Effector memory CD8-positive, alpha-beta T cell (primary cell): ENCODE data around the gene TSHZ2.
A peak's percentile ranks its signal among the peaks of the same experiment; 100 is the strongest.

Experiments used
- ATAC-seq: fragments of 150-1000 bp; cut with Tn5 transposase; replicated peaks from 2 replicates; pipeline ENCODE4 v1.10.0; 2021; ENCODE audit warnings: mild to moderate bottlenecking, moderate library complexity
- DNase-seq, 3 experiments: peaks; one replicate each; pipeline ENCODE4 v3.0.0; 2021
- H3K27ac Mint-ChIP-seq, 2 donors: one replicate each; pipeline ENCODE4 v1.8.0; 2022; ENCODE audit warnings: mild to moderate bottlenecking in 2 of 2, mixed read lengths in 2 of 2, moderate library complexity in 2 of 2
- H3K27me3 Mint-ChIP-seq, 2 donors: one replicate each; pipeline ENCODE4 v1.8.0; 2022; ENCODE audit warnings: mixed read lengths in 2 of 2
- H3K36me3 Mint-ChIP-seq: one replicate; pipeline ENCODE4 v1.8.0; 2022; ENCODE audit warnings: mild to moderate bottlenecking, moderate library complexity, mixed read lengths; ENCODE audit not compliant: insufficient read depth
- H3K4me1 Mint-ChIP-seq, 2 donors: one replicate each; pipeline ENCODE4 v1.8.0; 2022; ENCODE audit warnings: low read depth in 2 of 2, mixed read lengths in 2 of 2
- H3K4me3 Mint-ChIP-seq, 2 donors: one replicate each; pipeline ENCODE4 v1.8.0; 2022; ENCODE audit warnings: mild to moderate bottlenecking in 2 of 2, mixed read lengths in 2 of 2, moderate library complexity in 2 of 2
- H3K9me3 Mint-ChIP-seq, 2 donors: one replicate each; pipeline ENCODE4 v1.8.0; 2022; ENCODE audit warnings: mixed read lengths in 2 of 2

TSHZ2 gene

GRCh38 chr20:52972965-52973819, 1.0 kb downstream of the TSHZ2 start:
- Mint-ChIP-seq H3K4me3 (peak overlapping the region; percentile 32 to 49), H3K27me3 (peaks cover 86 to 90% of the 10 kb centered on the region in 2 donors), H3K36me3 (no peaks in the 10 kb centered on the region), H3K4me1 (peaks cover 7 to 9% of the 10 kb centered on the region in 2 donors), H3K9me3 (no peaks in the 10 kb centered on the region), H3K27ac (no peak overlapping the region)
- ATAC-seq (no peak), DNase-seq (no peak)

GRCh38 chr20:52974179-52974594, 2.0 kb downstream of the TSHZ2 start:
- peaks cover 81 to 91% of the 10 kb centered on the region in 2 donors for H3K27me3 Mint-ChIP-seq
- peaks cover 7 to 9% of the 10 kb centered on the region in 2 donors for H3K4me1 Mint-ChIP-seq
- no peak overlapping the region for H3K27ac Mint-ChIP-seq
- no peak overlapping the region for H3K4me3 Mint-ChIP-seq
- DNase-seq (no peak), ATAC-seq (no peak)
- no peaks in the 10 kb centered on the region for H3K36me3 Mint-ChIP-seq
- no peaks in the 10 kb centered on the region for H3K9me3 Mint-ChIP-seq

- DNase-seq (no peak), ATAC-seq (no peak)
- Mint-ChIP-seq H3K9me3 (no peaks in the 10 kb centered on the region), H3K36me3 (no peaks in the 10 kb centered on the region), H3K4me1 (peaks cover 7 to 9% of the 10 kb centered on the region in 2 donors), H3K4me3 (no peak overlapping the region), H3K27ac (no peak overlapping the region), H3K27me3 (peaks cover 77 to 89% of the 10 kb centered on the region in 2 donors)
Observed at GRCh38 chr20:52975029-52975732, 3.0 kb downstream of the TSHZ2 start.

- H3K27ac Mint-ChIP-seq, result no peak overlapping the region
- ATAC-seq (no peak), DNase-seq (no peak)
- peaks cover 7 to 9% of the 10 kb centered on the region in 2 donors for H3K4me1 Mint-ChIP-seq
- peaks cover 77 to 89% of the 10 kb centered on the region in 2 donors for H3K27me3 Mint-ChIP-seq
- no peaks in the 10 kb centered on the region for H3K9me3 Mint-ChIP-seq
- no peaks in the 10 kb centered on the region for H3K36me3 Mint-ChIP-seq
- no peak overlapping the region for H3K4me3 Mint-ChIP-seq
Observed at GRCh38 chr20:52975803-52976531, 3.8 kb downstream of the TSHZ2 start.

GRCh38 chr20:52978851-52979250, 6.7 kb downstream of the TSHZ2 start:
- H3K9me3 Mint-ChIP-seq, result no peaks in the 10 kb centered on the region
- H3K36me3 Mint-ChIP-seq, result no peaks in the 10 kb centered on the region
- H3K27ac Mint-ChIP-seq, result no peak overlapping the region
- no peak for ATAC-seq
- H3K4me3 Mint-ChIP-seq, result no peak overlapping the region
- peaks cover 77 to 82% of the 10 kb centered on the region in 2 donors for H3K27me3 Mint-ChIP-seq
- no peak for DNase-seq
- H3K4me1 Mint-ChIP-seq, result peaks cover 0 to 3% of the 10 kb centered on the region in 2 donors

GRCh38 chr20:52981051-52981450, 8.9 kb downstream of the TSHZ2 start:
- peaks cover 75 to 76% of the 10 kb centered on the region in 2 donors for H3K27me3 Mint-ChIP-seq
- no peaks in the 10 kb centered on the region for H3K9me3 Mint-ChIP-seq
- no peak overlapping the region for H3K27ac Mint-ChIP-seq
- peaks cover 0 to 3% of the 10 kb centered on the region in 2 donors for H3K4me1 Mint-ChIP-seq
- no peak overlapping the region for H3K4me3 Mint-ChIP-seq
- H3K36me3 Mint-ChIP-seq, result no peaks in the 10 kb centered on the region
- DNase-seq, result no peak
- ATAC-seq, result no peak

GRCh38 chr20:52983726-52984450, 11.7 kb downstream of the TSHZ2 start:
- H3K4me1 Mint-ChIP-seq, result peaks cover 0 to 3% of the 10 kb centered on the region in 2 donors
- H3K4me3 Mint-ChIP-seq, result no peak overlapping the region
- H3K36me3 Mint-ChIP-seq, result no peaks in the 10 kb centered on the region
- H3K27me3 Mint-ChIP-seq, result peaks cover 68 to 69% of the 10 kb centered on the region in 2 donors
- H3K27ac Mint-ChIP-seq, result no peak overlapping the region
- H3K9me3 Mint-ChIP-seq, result no peaks in the 10 kb centered on the region
- DNase-seq (no peak), ATAC-seq (no peak)

- Mint-ChIP-seq H3K27ac (no peak overlapping the region), H3K4me3 (no peak overlapping the region), H3K36me3 (no peaks in the 10 kb centered on the region), H3K27me3 (peaks cover 65 to 68% of the 10 kb centered on the region in 2 donors), H3K9me3 (no peaks in the 10 kb centered on the region), H3K4me1 (peaks cover 0 to 3% of the 10 kb centered on the region in 2 donors)
- ATAC-seq (no peak), DNase-seq (no peak)
Observed at GRCh38 chr20:52984451-52984810, 12.3 kb downstream of the TSHZ2 start.

GRCh38 chr20:52985687-52986086, 13.5 kb downstream of the TSHZ2 start:
- no peaks in the 10 kb centered on the region for H3K9me3 Mint-ChIP-seq
- H3K36me3 Mint-ChIP-seq, result no peaks in the 10 kb centered on the region
- peaks cover 54 to 57% of the 10 kb centered on the region in 2 donors for H3K27me3 Mint-ChIP-seq
- H3K4me1 Mint-ChIP-seq, result peaks cover 0 to 3% of the 10 kb centered on the region in 2 donors
- H3K4me3 Mint-ChIP-seq, result no peak overlapping the region
- ATAC-seq (no peak), DNase-seq (no peak)
- no peak overlapping the region for H3K27ac Mint-ChIP-seq

GRCh38 chr20:52987295-52987694, 15.1 kb downstream of the TSHZ2 start:
- ATAC-seq (no peak), DNase-seq (no peak)
- peaks cover 0 to 3% of the 10 kb centered on the region in 2 donors for H3K4me1 Mint-ChIP-seq
- no peak overlapping the region for H3K27ac Mint-ChIP-seq
- peaks cover 40 to 41% of the 10 kb centered on the region in 2 donors for H3K27me3 Mint-ChIP-seq
- H3K36me3 Mint-ChIP-seq, result no peaks in the 10 kb centered on the region
- no peaks in the 10 kb centered on the region for H3K9me3 Mint-ChIP-seq
- no peak overlapping the region for H3K4me3 Mint-ChIP-seq

GRCh38 chr20:52991830-52992229, 19.7 kb downstream of the TSHZ2 start:
- Mint-ChIP-seq H3K4me1 (no peaks in the 10 kb centered on the region), H3K27ac (no peak overlapping the region), H3K4me3 (no peak overlapping the region), H3K36me3 (no peaks in the 10 kb centered on the region), H3K27me3 (peaks cover 18 to 33% of the 10 kb centered on the region in 2 donors), H3K9me3 (no peaks in the 10 kb centered on the region)
- ATAC-seq (no peak), DNase-seq (no peak)

- ATAC-seq (no peak), DNase-seq (no peak)
- no peaks in the 10 kb centered on the region for H3K9me3 Mint-ChIP-seq
- no peaks in the 10 kb centered on the region for H3K36me3 Mint-ChIP-seq
- H3K27me3 Mint-ChIP-seq, result peaks cover 20 to 34% of the 10 kb centered on the region in 2 donors
- no peak overlapping the region for H3K4me3 Mint-ChIP-seq
- no peak overlapping the region for H3K27ac Mint-ChIP-seq
- H3K4me1 Mint-ChIP-seq, result no peaks in the 10 kb centered on the region
Observed at GRCh38 chr20:52992632-52993031, 20.5 kb downstream of the TSHZ2 start.

GRCh38 chr20:52993076-52993475, 20.9 kb downstream of the TSHZ2 start:
- H3K4me1 Mint-ChIP-seq, result no peaks in the 10 kb centered on the region
- ATAC-seq, result no peak
- no peaks in the 10 kb centered on the region for H3K36me3 Mint-ChIP-seq
- H3K27me3 Mint-ChIP-seq, result peaks cover 21 to 30% of the 10 kb centered on the region in 2 donors
- no peak overlapping the region for H3K27ac Mint-ChIP-seq
- no peak overlapping the region for H3K4me3 Mint-ChIP-seq
- no peaks in the 10 kb centered on the region for H3K9me3 Mint-ChIP-seq
- no peak for DNase-seq
